GM21717 (cell line): ENCODE data around the gene SIGLEC11.
"Not testable (repeated sequence)": the region's sequence is repeated elsewhere in the genome, so short reads cannot be mapped to it uniquely, and the experiment has no call there.

Source experiments
- ATAC-seq: cut with Tn5 transposase; IDR thresholded peaks from one replicate; pipeline ENCODE4 v1.9.1; 2021; ENCODE audit warnings: mild to moderate bottlenecking, moderate library complexity; ENCODE audit not compliant: unreplicated experiment

SIGLEC11 gene

GRCh38 chr19:49960980-49961379, at the start of gene SIGLEC11:
SIGLEC11 (minus strand) TSS chr19:49961172; CDS start chr19:49961081, 91 bp downstream.
- not testable (repeated sequence) for ATAC-seq

- ATAC-seq, result no peak
Measured at GRCh38 chr19:50008532-50008931, 47.6 kb upstream of the SIGLEC11 start.

- no peak for ATAC-seq
Measured at GRCh38 chr19:50007947-50008346, 47.0 kb upstream of the SIGLEC11 start.

GRCh38 chr19:50007170-50007569, 46.2 kb upstream of the SIGLEC11 start:
- ATAC-seq, result no peak

GRCh38 chr19:50005428-50005827, 44.5 kb upstream of the SIGLEC11 start:
- no peak for ATAC-seq

- ATAC-seq, result no peak
Measured at GRCh38 chr19:50003810-50004419, 42.9 kb upstream of the SIGLEC11 start.

GRCh38 chr19:50003254-50003788, 42.3 kb upstream of the SIGLEC11 start:
- no peak for ATAC-seq

GRCh38 chr19:50002386-50002960, 41.5 kb upstream of the SIGLEC11 start:
- no peak for ATAC-seq

GRCh38 chr19:50001775-50002174, 40.8 kb upstream of the SIGLEC11 start:
- ATAC-seq, result no peak

- no peak for ATAC-seq
Measured at GRCh38 chr19:50000841-50001557, 40.0 kb upstream of the SIGLEC11 start.

- no peak for ATAC-seq
Measured at GRCh38 chr19:50000038-50000840, 39.3 kb upstream of the SIGLEC11 start.

GRCh38 chr19:49999371-50000010, 38.5 kb upstream of the SIGLEC11 start:
- ATAC-seq, result no peak

GRCh38 chr19:49997709-49998108, 36.7 kb upstream of the SIGLEC11 start:
- no peak for ATAC-seq

- no peak for ATAC-seq
Measured at GRCh38 chr19:49988433-49988832, 27.5 kb upstream of the SIGLEC11 start.

GRCh38 chr19:49988007-49988406, 27.0 kb upstream of the SIGLEC11 start:
- no peak for ATAC-seq

GRCh38 chr19:49987159-49987698, 26.3 kb upstream of the SIGLEC11 start:
- ATAC-seq, result no peak

GRCh38 chr19:49986354-49986753, 25.4 kb upstream of the SIGLEC11 start:
- ATAC-seq, result no peak

GRCh38 chr19:49985871-49986270, 24.9 kb upstream of the SIGLEC11 start:
- no peak for ATAC-seq

GRCh38 chr19:49984491-49984890, 23.5 kb upstream of the SIGLEC11 start:
- no peak for ATAC-seq

- no peak for ATAC-seq
Measured at GRCh38 chr19:49983645-49984229, 22.8 kb upstream of the SIGLEC11 start.
